NCI-H226 (cell line): ENCODE data around the gene ITPK1.

Experiments
- DNase-seq: peaks from one replicate; pipeline ENCODE4 v3.0.0-alpha.2; 2015

Gene ITPK1

GRCh38 chr14:92985521-92985920 lies 130.2 kb downstream of the ITPK1 start:
- no peak for DNase-seq

- no peak for DNase-seq
Measured at GRCh38 chr14:92984896-92985295, 130.8 kb downstream of the ITPK1 start.

DNA sequence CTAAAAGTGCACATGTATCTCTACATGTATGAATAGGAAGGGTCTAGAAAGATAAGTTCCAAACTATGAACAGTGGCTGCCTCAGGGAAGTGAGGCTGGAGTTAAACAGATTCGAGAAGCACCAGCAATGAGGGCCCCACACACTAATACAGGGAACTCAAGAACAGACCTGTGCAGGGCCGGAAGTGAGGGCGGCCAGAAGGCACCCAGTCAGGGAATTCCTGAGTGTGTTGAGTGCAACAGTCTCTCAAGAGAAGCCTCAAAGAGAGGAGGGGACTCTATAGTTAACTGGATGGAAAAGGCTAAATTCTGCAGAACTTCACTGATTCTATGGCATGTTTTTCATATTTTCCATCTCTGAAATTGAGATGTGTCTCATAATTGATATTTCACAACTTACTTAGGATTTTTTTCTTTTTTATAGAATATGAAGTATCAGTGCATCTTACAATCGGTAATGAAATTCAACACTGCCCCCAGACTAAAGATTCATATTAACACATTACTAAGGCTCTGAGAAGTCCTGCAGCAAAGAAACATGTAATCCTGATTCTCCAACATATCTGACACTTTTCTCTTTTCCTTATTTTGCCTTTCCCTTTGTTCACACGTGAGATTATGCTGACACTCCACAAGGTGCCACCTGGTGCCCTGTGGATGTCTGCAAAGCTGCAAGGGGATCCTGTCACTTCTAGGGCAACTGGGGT lies 131.5 kb downstream of the ITPK1 start:
- no peak for DNase-seq

DNA sequence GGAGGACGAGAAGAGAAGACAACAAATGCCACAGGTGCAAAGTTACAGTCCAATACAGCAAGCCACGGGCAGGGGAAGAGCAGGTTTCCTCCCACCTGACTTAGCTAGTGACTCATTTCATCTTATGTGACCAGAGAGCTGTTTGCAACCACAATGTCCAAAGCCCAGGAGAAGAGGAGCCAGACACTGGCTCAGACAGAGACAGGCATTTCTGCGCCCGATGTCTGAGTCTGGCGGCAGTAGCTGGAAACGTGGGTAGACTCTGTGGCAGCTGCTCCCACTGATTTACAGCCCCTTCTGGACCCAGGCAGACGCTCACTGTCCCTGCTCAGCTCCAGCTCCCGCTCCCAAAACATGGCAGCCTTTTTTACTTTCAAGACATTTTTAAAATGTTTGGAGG lies 132.8 kb downstream of the ITPK1 start:
- DNase-seq = no peak

- no peak for DNase-seq
Measured at GRCh38 chr14:92981726-92982125, 134.0 kb downstream of the ITPK1 start.

DNA sequence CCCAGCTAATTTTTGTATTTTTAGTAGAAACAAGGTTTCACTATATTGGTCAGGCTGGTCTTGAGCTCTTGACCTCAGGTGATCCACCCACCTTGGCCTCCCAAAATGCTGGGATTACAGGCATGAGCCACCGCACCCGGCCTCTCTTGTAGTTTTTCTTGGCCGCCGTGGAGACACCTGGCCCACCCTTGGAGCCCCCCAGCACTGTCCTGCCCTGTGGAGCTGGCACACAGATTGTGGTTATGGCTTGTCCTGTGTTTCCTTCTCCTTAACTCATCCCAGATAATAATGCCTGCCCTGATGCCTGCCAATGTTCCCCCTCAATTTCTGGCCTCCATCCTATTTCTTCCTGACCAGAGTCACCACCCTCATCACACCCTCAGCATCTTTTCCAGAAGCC lies 134.9 kb downstream of the ITPK1 start:
- DNase-seq = no peak

DNA sequence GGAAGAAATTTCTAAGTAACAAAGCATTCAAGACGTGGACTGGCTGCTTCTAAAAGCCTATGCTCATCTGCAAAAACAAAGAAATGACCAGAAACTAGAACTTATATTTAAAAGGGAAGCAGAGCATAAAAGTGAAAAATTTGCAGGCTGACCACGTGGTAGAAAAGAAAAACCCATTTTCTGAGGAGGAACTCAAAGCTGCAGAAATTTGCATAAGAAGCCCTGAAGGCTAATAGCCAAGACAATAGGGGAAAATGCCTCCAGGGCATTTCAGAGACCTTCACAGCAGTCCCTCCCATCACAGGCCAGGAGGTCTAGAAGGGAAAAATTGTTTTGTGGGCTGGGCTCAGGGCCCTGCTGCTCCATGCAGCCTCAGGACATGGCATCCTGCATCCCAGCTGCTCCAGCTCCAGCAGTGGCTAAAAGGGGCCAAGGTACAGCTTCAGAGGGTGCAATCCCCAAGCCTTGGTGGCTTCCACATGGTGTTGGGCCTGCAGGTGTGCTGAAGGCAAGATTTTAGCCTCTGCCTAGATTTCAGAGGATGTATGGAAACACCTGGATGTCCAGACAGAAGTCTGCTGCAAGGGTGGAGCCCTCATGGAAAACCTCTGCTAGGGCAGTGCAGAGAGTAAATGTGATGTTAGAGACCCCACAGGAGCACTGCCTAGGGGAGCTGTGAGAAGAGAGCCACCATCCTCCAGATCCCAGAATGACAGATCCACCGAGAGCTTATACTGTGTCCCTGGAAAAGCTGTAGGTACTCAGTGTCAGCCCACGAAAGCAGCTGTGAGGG lies 137.3 kb downstream of the ITPK1 start:
- DNase-seq = no peak

DNA sequence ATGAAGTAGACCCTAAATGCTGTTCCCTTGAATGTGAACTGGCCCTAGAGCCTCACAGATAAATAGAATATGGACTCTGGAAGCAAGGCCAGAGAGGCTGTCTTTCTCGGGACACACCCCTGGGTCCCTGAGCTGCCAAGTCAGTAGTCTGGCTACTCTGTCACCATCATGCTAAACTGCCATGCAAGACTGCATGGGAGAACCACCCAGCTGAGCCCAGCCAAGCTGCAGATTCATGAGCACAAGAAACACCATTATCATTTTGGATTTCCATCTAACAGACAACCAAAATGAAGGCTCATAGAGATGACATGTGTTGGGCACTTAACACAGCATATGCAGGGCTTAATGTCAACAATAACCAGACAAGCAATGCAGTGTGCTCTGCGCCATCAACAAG lies 139.5 kb downstream of the ITPK1 start:
- no peak for DNase-seq

DNA sequence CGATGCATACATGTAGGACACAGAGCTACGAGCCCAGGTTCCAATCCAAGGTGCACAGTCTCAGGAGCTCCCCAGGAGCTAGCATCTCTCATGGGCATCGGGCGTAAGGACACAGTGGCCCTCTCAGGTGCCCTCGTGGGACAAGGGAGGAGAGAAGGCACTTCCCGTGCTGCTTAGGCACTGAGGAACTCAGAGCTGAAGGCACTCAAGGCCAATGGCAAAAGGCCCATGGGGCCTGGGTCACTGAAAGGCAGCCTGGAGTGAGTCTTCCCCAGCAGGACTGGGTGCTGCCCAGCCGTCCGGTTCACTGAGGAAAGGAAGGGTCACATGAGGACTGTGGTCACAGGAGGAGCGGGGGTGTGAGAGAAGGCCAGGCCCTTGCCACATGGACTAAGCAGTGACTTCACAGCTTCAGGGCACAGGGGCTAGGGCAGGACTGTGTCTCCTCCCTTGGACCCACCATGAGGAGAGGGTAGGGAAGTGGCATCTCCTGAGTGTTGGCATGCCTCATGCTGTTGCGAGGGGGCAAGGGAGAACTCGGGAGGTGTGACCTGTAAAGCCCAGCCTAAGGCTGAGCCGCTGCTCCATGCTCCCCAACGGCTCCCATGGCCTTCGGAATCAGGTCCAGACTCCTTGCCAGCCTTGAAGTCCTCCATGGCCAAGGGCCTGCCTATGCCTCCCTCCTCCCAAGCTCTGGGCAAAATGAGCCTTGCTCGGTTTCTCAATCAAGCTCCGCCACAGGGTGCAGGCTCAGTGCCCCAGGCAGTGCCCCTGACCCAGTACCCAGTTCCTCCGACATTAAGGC lies 141.0 kb downstream of the ITPK1 start:
- DNase-seq = no peak

- DNase-seq = no peak
Measured at GRCh38 chr14:92973798-92974372, 141.8 kb downstream of the ITPK1 start.

- no peak for DNase-seq
Measured at GRCh38 chr14:92973261-92973797, 142.4 kb downstream of the ITPK1 start.

DNA sequence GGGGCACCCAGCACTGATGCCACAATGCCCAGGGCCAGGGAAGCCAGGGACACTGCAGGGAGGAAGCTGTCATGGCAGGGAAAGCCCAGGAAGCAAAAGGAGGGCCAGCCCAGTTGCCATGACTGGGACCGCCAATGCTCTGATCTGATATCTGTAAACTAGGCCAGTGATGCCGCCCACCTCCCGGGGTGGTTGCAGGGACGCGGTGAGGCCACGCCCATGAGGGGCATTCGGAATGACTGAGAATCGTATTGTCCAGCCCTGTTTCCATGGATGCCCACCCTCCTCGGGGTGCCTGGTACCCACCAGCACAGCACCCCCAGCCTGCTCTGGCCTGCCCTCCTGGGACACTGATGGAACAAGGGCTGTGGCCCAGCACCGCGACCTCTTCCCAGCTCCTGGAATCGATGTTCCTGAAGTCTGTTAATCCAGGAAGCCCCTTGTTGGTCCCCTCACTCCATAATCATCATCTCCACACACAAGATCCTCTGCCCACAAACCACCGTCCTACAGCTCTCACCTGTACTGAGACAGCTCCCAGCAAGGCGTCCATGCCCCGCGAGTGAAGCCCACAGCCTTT lies 144.0 kb downstream of the ITPK1 start:
- DNase-seq = no peak

DNA sequence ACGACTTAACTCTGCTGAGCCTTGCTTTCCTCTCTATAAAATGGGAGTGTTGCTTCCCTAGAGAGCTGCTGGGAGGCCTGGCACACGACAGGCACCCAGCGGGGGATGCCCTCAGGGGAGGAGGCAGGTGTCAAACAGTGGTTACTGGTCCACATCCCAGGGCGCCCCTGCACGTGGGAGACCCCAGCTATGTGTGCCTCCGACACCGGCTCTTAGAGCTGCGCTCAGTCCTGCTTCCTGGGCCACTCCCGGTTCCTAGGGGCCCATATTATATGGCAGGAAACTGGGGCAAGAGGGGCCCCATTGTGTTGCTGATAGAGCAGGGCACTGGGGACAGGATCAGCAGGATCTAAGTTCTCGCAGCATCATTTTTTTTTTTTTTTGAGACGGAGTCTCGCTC lies 145.5 kb downstream of the ITPK1 start:
- no peak for DNase-seq

- DNase-seq = no peak
Measured at GRCh38 chr14:92969871-92970270, 145.9 kb downstream of the ITPK1 start.

DNA sequence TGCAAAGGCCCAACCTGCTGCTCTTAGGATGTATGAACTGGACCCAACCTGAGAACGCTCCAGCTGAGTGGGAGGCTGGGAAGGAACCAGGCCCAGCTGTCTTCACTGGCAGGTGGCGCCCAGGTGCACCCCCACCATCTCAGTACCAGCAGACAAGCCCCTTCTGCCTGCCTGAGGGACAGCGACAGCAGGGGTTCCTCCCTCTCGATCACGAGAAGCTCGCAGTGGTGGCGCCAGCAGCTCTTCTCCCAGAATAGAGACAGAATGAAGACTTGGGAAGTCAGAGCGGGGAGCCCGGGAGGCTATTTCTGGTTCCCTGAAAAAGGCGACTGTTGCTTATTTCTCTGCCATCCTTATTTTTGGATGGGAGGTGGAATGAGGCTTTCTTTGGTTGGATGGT lies 146.3 kb downstream of the ITPK1 start:
- DNase-seq = no peak

DNA sequence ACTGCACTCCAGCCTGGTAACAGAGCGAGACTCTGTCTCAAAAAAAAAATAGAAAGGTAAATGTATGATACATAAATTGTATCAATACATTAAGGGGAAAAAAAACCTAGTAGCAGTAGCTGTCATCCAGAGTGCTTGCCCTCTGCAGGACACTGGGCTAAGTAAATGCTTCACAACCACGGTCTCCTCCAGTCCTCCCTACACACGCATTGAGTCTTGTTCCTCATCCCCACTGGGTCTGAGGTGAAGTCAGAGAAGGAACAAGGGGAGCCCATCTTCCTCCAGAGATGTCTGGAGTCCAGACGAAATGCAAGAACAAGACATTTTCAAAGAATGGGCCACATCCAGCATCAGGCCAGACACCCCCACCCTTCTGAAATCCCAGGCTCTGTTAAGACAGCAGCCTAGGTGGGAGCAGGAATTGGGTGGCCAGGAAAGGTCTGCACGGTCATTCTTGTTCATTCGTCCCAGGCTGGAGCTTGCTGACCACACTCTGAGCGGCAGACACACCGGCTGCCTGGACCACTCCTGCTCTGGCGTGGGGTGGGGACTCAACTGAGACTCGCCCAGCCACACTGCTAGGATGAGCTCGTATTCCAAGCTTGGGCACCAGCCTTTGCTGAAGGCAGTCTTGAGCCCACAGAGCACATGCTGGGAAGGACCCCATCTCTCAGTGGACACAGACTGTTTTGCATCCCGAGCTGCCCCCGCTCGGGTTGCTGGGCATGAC lies 147.3 kb downstream of the ITPK1 start:
- no peak for DNase-seq

- DNase-seq = no peak
Measured at GRCh38 chr14:92967346-92967926, 148.3 kb downstream of the ITPK1 start.

DNA sequence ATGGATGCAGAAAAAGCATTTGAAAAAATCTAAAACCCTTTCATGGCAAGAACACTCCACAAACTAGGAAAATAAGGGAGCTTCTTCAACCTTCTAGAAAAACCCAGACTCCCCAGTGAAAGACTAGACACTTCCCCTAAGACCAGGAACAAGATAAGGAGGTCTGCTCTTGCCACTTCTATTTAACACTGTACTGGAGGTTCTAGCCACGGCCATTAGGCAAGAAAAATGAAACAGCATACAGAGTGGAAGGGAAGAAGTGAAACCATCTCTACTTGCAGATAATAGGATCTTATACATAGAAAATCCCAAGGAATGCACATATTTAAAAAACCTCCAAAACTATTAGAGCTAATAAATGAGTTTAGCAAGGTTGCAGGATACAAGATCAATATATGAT lies 150.4 kb downstream of the ITPK1 start:
- DNase-seq = no peak

DNA sequence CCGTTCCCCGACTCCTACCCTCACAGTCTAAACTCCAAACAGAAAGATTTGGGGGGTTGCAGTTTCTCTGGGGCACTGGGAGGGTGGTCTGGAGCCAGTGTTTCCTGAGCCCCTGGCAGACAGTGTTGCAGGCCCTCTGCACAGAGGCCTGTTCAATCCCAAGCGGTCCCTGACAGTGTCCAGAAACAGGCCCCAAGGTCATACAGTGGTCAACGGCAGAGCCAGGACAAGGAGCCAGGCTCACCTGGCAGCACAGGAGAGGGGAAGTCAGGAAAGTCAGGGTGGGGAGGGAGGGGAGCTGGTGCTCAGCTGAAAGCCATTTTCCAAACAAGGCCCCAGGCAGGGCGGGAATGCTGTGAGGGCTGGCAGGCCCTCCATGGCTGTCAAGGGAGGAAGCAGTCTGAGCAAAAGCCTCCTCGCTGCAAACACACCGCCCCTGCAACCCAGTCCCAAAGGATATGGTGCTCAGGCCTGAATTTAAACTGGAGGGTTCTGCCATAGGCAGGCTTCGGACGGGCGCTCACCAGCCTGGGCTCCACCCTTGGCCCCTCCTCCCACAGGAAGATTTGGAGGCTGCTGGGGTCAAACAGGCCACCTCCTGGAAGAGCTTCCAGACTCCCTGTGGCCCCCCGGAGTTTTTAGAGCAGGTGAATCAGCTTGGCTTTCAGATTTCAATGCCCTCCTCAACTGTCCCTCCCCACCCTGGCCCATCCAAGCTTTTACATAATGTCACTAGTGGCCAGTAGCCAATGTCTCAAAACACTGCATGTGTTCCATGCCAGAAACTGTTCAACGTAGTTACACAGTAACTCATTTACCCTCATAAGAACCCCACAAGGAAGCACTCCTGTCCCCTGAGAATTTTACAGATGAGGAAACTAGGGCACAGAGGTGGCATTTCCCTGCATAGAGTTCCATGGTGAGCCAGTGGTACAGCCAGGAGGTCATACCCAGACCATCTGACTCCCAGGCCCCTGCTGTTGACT lies 151.3 kb downstream of the ITPK1 start:
- DNase-seq = no peak
